Neural cell (in vitro differentiated cells): ENCODE measurements around the gene ZFYVE21. TPM values are rescaled to one million over a fixed set of nuclear protein-coding genes. Genes with fewer than 3 reads are reported as not detected.

Source experiments
- H2AFZ ChIP-seq: fragments of 200-600, 300-800 bp; sonication (generic), shearing (Covaris generic); 2 replicates; pipeline ENCODE4 v1.6.0; 2014; ENCODE audit warnings: low read depth, mild to moderate bottlenecking, antibody characterized with exemption, low read length, moderate library complexity
- H3F3A ChIP-seq: fragments of 200-600 bp; shearing (Covaris generic); 2 replicates; pipeline ENCODE4 v1.6.1; 2016; ENCODE audit warnings: mild to moderate bottlenecking, moderate library complexity, mixed read lengths, antibody characterized with exemption, low read length; ENCODE audit not compliant: insufficient read depth, poor library complexity, severe bottlenecking
- H3K27ac ChIP-seq: fragments of 200-600, 300-800 bp; sonication (generic), shearing (Covaris generic); 2 replicates; pipeline ENCODE4 v1.5.1; 2014; ENCODE audit warnings: mild to moderate bottlenecking, low read length, moderate library complexity
- H3K27me3 ChIP-seq: fragments of 300-800, 200-600 bp; sonication (generic), shearing (Covaris generic); 2 replicates; pipeline ENCODE4 v1.6.0; 2014; ENCODE audit warnings: mild to moderate bottlenecking, low read depth, low read length, moderate library complexity; ENCODE audit not compliant: insufficient read depth
- H3K36me3 ChIP-seq: fragments of 300-800, 200-600 bp; sonication (generic), shearing (Covaris generic); 2 replicates; pipeline ENCODE4 v1.5.1; 2014; ENCODE audit warnings: mild to moderate bottlenecking, antibody characterized with exemption, low read length, moderate library complexity; ENCODE audit not compliant: insufficient read depth
- H3K4me2 ChIP-seq: fragments of 300-800, 200-600 bp; sonication (generic), shearing (Covaris generic); 2 replicates; pipeline ENCODE4 v1.6.0; 2014; ENCODE audit warnings: mild to moderate bottlenecking, low read length
- H3K4me3 ChIP-seq: fragments of 300-800, 200-600 bp; sonication (generic), shearing (Covaris generic); 2 replicates; pipeline ENCODE4 v1.5.1; 2014; ENCODE audit warnings: mild to moderate bottlenecking, low read length, moderate library complexity
- H3K79me2 ChIP-seq: fragments of 200-600 bp; shearing (Covaris generic); replicated peaks from 2 replicates; pipeline ENCODE4 v1.6.0; 2014; ENCODE audit warnings: mild to moderate bottlenecking, low read length, moderate library complexity; ENCODE audit not compliant: insufficient read depth
- H3K9ac ChIP-seq: fragments of 300-800, 200-600 bp; sonication (generic), shearing (Covaris generic); 2 replicates; pipeline ENCODE4 v1.6.1; 2016; ENCODE audit warnings: mild to moderate bottlenecking, low read length, mixed read lengths
- H3K9me2 ChIP-seq: fragments of 200-600 bp; shearing (Covaris generic); 2 replicates; pipeline ENCODE4 v1.6.1; 2016; ENCODE audit warnings: mild to moderate bottlenecking, low read length, mixed read lengths; ENCODE audit not compliant: insufficient read depth
- H3K9me3 ChIP-seq: fragments of 200-600, 300-800 bp; sonication (generic), shearing (Covaris generic); 2 replicates; pipeline ENCODE4 v1.6.1; 2016; ENCODE audit warnings: mild to moderate bottlenecking, mixed run types, low read length, moderate library complexity, mixed read lengths
- H4K20me1 ChIP-seq: fragments of 200-600 bp; shearing (Covaris generic); 2 replicates; pipeline ENCODE4 v1.6.1; 2016; ENCODE audit warnings: mild to moderate bottlenecking, mixed run types; ENCODE audit not compliant: insufficient read depth
- CTCF ChIP-seq: fragments of 450-650 bp; IDR thresholded peaks from 2 replicates; pipeline ENCODE4 v1.5.1; 2014; ENCODE audit warnings: antibody characterized with exemption, mild to moderate bottlenecking, moderate library complexity; ENCODE audit not compliant: poor library complexity, severe bottlenecking
- EP300 ChIP-seq: fragments of 450-650 bp; conservative IDR thresholded peaks from 2 replicates; pipeline ENCODE4 v1.6.1; 2014; ENCODE audit warnings: antibody characterized with exemption, mild to moderate bottlenecking, moderate library complexity; ENCODE audit not compliant: poor library complexity, severe bottlenecking
- EZH2 ChIP-seq: fragments of 200-600, 300-800 bp; shearing (Covaris generic), sonication (generic); IDR thresholded peaks from 2 replicates; pipeline ENCODE4 v1.6.1; 2014; ENCODE audit warnings: antibody characterized with exemption, low read length, borderline replicate concordance, mild to moderate bottlenecking; ENCODE audit not compliant: insufficient read depth, poor library complexity, severe bottlenecking
- MXI1 ChIP-seq: fragments of 450-650 bp; conservative IDR thresholded peaks from 2 replicates; pipeline ENCODE4 v1.6.1; 2014; ENCODE audit warnings: antibody characterized with exemption, mild to moderate bottlenecking; ENCODE audit not compliant: poor library complexity, severe bottlenecking
- POLR2AphosphoS5 ChIP-seq: IDR thresholded peaks from 2 replicates; pipeline ENCODE4 v1.6.1; 2012
- RAD21 ChIP-seq: fragments of 450-650 bp; conservative IDR thresholded peaks from 2 replicates; pipeline ENCODE4 v1.6.1; 2014; ENCODE audit warnings: antibody characterized with exemption, mild to moderate bottlenecking, moderate library complexity
- REST ChIP-seq: IDR thresholded peaks from 2 replicates; pipeline ENCODE4 v1.6.1; 2012; ENCODE audit warnings: borderline replicate concordance
- SMC3 ChIP-seq: fragments of 450-650 bp; conservative IDR thresholded peaks from 2 replicates; pipeline ENCODE4 v1.6.1; 2014; ENCODE audit warnings: antibody characterized with exemption, mild to moderate bottlenecking, moderate library complexity; ENCODE audit not compliant: poor library complexity
- TAF1 ChIP-seq: IDR thresholded peaks from 2 replicates; pipeline ENCODE4 v1.6.1; 2012; ENCODE audit warnings: low read depth
- polyA plus RNA-seq: library from polyadenylated mRNA; depleted of rRNA; stranded (reverse); fragments of >200 nt; gene quantifications from 2 replicates; pipeline ENCODE4 v1.2.3, GENCODE V29; 2014

ZFYVE21 gene
- polyA plus RNA-seq, 1 donor from 2014 or later = 99.7 TPM

GRCh38 chr14:103741876-103742275 is 26.3 kb downstream of the ZFYVE21 start:
- no peak overlapping the region for H3K27ac ChIP-seq
- H3K79me2 ChIP-seq = no peaks in the 10 kb centered on the region
- no peaks in the 10 kb centered on the region for H3K9me3 ChIP-seq
- no peaks in the 10 kb centered on the region for H3K9me2 ChIP-seq
- H3K27me3 ChIP-seq = no peaks in the 10 kb centered on the region
- TF ChIP-seq CTCF (no peak), SMC3 (no peak), EP300 (no peak), RAD21 (no peak), POLR2AphosphoS5 (no peak), REST (no peak), EZH2 (no peak), MXI1 (no peak), TAF1 (no peak)
- H3K4me2 ChIP-seq = no peak overlapping the region
- H3K9ac ChIP-seq = no peak overlapping the region
- H2AFZ ChIP-seq = no peak overlapping the region
- no peaks in the 10 kb centered on the region for H3K36me3 ChIP-seq
- H3K4me3 ChIP-seq = no peak overlapping the region
- no peaks in the 10 kb centered on the region for H4K20me1 ChIP-seq
- no peaks in the 10 kb centered on the region for H3F3A ChIP-seq

GRCh38 chr14:103742499-103743255 is 27.1 kb downstream of the ZFYVE21 start:
- Histone ChIP-seq H3K9me2 (no peaks in the 10 kb centered on the region), H3K4me2 (no peak overlapping the region), H3K27me3 (no peaks in the 10 kb centered on the region), H2AFZ (no peak overlapping the region), H3K79me2 (no peaks in the 10 kb centered on the region), H3K9me3 (no peaks in the 10 kb centered on the region), H4K20me1 (no peaks in the 10 kb centered on the region), H3K36me3 (no peaks in the 10 kb centered on the region), H3K9ac (no peak overlapping the region), H3K27ac (no peak overlapping the region), H3K4me3 (no peak overlapping the region), H3F3A (no peaks in the 10 kb centered on the region)
- TF ChIP-seq TAF1 (no peak), RAD21 (no peak), EZH2 (no peak), MXI1 (no peak), EP300 (no peak), CTCF (no peak), REST (no peak), POLR2AphosphoS5 (no peak), SMC3 (no peak)
